B cell (primary cell): Measurements from ENCODE around the gene GTF3C5. TPM values are rescaled to one million over a fixed set of nuclear protein-coding genes. Genes with fewer than 3 reads are reported as not detected.

Experiments used
- ATAC-seq: fragments of 200-7000 bp; cut with Tn5 transposase; one replicate; pipeline ENCODE4 v1.10.0; 2021; ENCODE audit warnings: low read depth, mild to moderate bottlenecking, moderate number of reproducible peaks, moderate library complexity
- CTCF ChIA-PET: fragments of 350-600 bp; sonication (Branson Sonifier 250); formaldehyde crosslinking; loops from one replicate; lab custom pipeline; 2021; ENCODE audit warnings: antibody characterized with exemption, inconsistent platforms; lab: Charles Lee
- POLR2A ChIA-PET: fragments of 350-600 bp; sonication (Branson Sonifier 250); formaldehyde crosslinking; loops from one replicate; lab custom pipeline; 2021; ENCODE audit warnings: antibody characterized with exemption; lab: Charles Lee
- DNase-seq: peaks from one replicate; pipeline ENCODE4 v3.0.0; 2013
- H2AFZ ChIP-seq: 2 replicates; pipeline ENCODE4 v1.6.1; 2012; ENCODE audit warnings: mild to moderate bottlenecking, low read depth, low read length; ENCODE audit not compliant: insufficient read depth, poor library complexity, severe bottlenecking
- H3K27ac ChIP-seq, 2 donors: 1 replicate in 1 of 2; 2 replicates in 1 of 2; pipeline ENCODE4 v1.5.1; 2012 to 2013; ENCODE audit warnings: low read length in 2 of 2, mild to moderate bottlenecking in 2 of 2, moderate library complexity in 1 of 2
- H3K27me3 ChIP-seq, 4 experiments: fragments of 200-600 bp in 1 of 4; sonication (generic) in 1 of 4; replicated peaks in 1 of 4; 1 replicate in 2 of 4; 2 replicates in 2 of 4; pipeline versions ENCODE4 v1.6.1 to v1.7.0; 2013 to 2016; ENCODE audit warnings: low read length in 3 of 4, mild to moderate bottlenecking in 2 of 4, mixed read lengths in 1 of 4, moderate library complexity in 1 of 4; ENCODE audit not compliant: insufficient read depth in 4 of 4, control insufficient read depth in 3 of 4; ENCODE audit errors: control extremely low read depth in 1 of 4
- H3K36me3 ChIP-seq, 2 experiments: replicated peaks in 1 of 2; 1 replicate in 1 of 2; 2 replicates in 1 of 2; pipeline versions ENCODE4 v1.6.1 to v1.7.1; 2013; ENCODE audit warnings: low read length in 1 of 2; ENCODE audit not compliant: insufficient read depth in 2 of 2, control insufficient read depth in 1 of 2; ENCODE audit errors: control extremely low read depth in 1 of 2, extremely low read depth in 1 of 2
- H3K4me1 ChIP-seq, 2 donors: fragments of 200-600 bp in 1 of 2; sonication (generic) in 1 of 2; 1 replicate in 1 of 2; 2 replicates in 1 of 2; pipeline versions ENCODE4 v1.5.1 to v1.6.1; 2013 to 2017; ENCODE audit warnings: low read length in 2 of 2; ENCODE audit not compliant: control insufficient read depth in 2 of 2, insufficient read depth in 2 of 2
- H3K4me2 ChIP-seq: replicated peaks from 2 replicates; pipeline ENCODE3; 2012; ENCODE audit warnings: mild to moderate bottlenecking, low read depth, low read length; ENCODE audit not compliant: poor library complexity, severe bottlenecking
- H3K4me3 ChIP-seq, 5 experiments: fragments of 200-600 bp in 1 of 5; sonication (generic) in 1 of 5; 1 replicate in 3 of 5; 2 replicates in 2 of 5; pipeline versions ENCODE4 v1.5.1 to v1.7.0; 2011 to 2016; ENCODE audit warnings: low read length in 4 of 5, mild to moderate bottlenecking in 4 of 5, low read depth in 2 of 5, control low read depth in 1 of 5, moderate library complexity in 1 of 5; ENCODE audit not compliant: insufficient read depth in 1 of 5; ENCODE audit errors: control extremely low read depth in 1 of 5, extremely low read depth in 1 of 5
- H3K79me2 ChIP-seq: fragments of 200-600 bp; sonication (generic); one replicate; pipeline ENCODE4 v1.6.0; 2016; ENCODE audit warnings: low read length; ENCODE audit not compliant: control insufficient read depth, insufficient read depth
- H3K9ac ChIP-seq: fragments of 200-600 bp; sonication (generic); 2 replicates; pipeline ENCODE4 v1.6.1; 2017; ENCODE audit warnings: mild to moderate bottlenecking, low read length, moderate library complexity
- H3K9me3 ChIP-seq, 3 donors: one replicate each; pipeline versions ENCODE4 v1.6.1 to v1.7.1; 2013; ENCODE audit warnings: low read length in 2 of 3; ENCODE audit not compliant: control insufficient read depth in 2 of 3, insufficient read depth in 1 of 3; ENCODE audit errors: control extremely low read depth in 1 of 3
- H4K20me1 ChIP-seq: 2 replicates; pipeline ENCODE4 v1.6.0; 2012; ENCODE audit warnings: mild to moderate bottlenecking, low read length; ENCODE audit not compliant: insufficient read depth, control insufficient read depth, poor library complexity, severe bottlenecking
- H3K27ac Mint-ChIP-seq: one replicate; pipeline ENCODE4 v1.8.0; 2021; ENCODE audit warnings: mixed read lengths
- H3K27me3 Mint-ChIP-seq: one replicate; pipeline ENCODE4 v1.8.0; 2021; ENCODE audit warnings: mixed read lengths
- H3K4me1 Mint-ChIP-seq: one replicate; pipeline ENCODE4 v1.8.0; 2021; ENCODE audit warnings: mixed read lengths
- H3K4me3 Mint-ChIP-seq: one replicate; pipeline ENCODE4 v1.8.0; 2021; ENCODE audit warnings: mixed read lengths
- H3K9me3 Mint-ChIP-seq: one replicate; pipeline ENCODE4 v1.8.0; 2022; ENCODE audit warnings: mixed read lengths; ENCODE audit not compliant: insufficient read depth
- EZH2 ChIP-seq: IDR thresholded peaks from 2 replicates; pipeline ENCODE4 v1.6.1; 2012; ENCODE audit warnings: borderline replicate concordance, low read depth, mild to moderate bottlenecking, moderate library complexity, low read length; ENCODE audit not compliant: insufficient read depth, poor library complexity, severe bottlenecking
- WGBS: methylation state at CpG from one replicate; pipeline ENCODE4 v1.1.5; 2013; ENCODE audit warnings: missing lambda C conversion rate; ENCODE audit not compliant: insufficient coverage; 5-methylcytosine and 5-hydroxymethylcytosine counted together
- intact Hi-C: fragments of 100-400 bp; cut with micrococcal nuclease; formaldehyde crosslinking; loops from one replicate; pipeline ENCODE4 v1.10.0; 2022
- polyA minus RNA-seq: library from RNA; depleted of rRNA, polyadenylated mRNA; stranded (reverse); fragments of >200 nt; gene quantifications from 2 replicates; pipeline ENCODE4 v1.2.3, GENCODE V29; 2012
- polyA plus RNA-seq: library from polyadenylated mRNA; depleted of rRNA; stranded (reverse); fragments of >200 nt; gene quantifications from 2 replicates; pipeline ENCODE4 v1.2.3, GENCODE V29; 2012
- total RNA-seq, 2 donors: library from RNA; stranded (reverse); fragments of 120-200 nt in 1 of 2; gene quantifications; 1 replicate in 1 of 2; 2 replicates in 1 of 2; pipeline versions ENCODE4 v1.2.3 to v1.2.4, GENCODE V29; 2013 to 2022
- TF ChIP-seq, protein P1 (sequence below): fragments of 200-600 bp; IDR thresholded peaks from one replicate; pipeline ENCODE4 v1.8.0; 2022; ENCODE audit warnings: antibody characterized with exemption, mild to moderate bottlenecking

GTF3C5 gene, protein sequence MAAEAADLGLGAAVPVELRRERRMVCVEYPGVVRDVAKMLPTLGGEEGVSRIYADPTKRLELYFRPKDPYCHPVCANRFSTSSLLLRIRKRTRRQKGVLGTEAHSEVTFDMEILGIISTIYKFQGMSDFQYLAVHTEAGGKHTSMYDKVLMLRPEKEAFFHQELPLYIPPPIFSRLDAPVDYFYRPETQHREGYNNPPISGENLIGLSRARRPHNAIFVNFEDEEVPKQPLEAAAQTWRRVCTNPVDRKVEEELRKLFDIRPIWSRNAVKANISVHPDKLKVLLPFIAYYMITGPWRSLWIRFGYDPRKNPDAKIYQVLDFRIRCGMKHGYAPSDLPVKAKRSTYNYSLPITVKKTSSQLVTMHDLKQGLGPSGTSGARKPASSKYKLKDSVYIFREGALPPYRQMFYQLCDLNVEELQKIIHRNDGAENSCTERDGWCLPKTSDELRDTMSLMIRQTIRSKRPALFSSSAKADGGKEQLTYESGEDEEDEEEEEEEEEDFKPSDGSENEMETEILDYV
- total RNA-seq (77.3 and 80.5 TPM in 2 replicates), polyA plus RNA-seq (91.2 and 101 TPM in 2 replicates), polyA minus RNA-seq (50.8 and 55.9 TPM in 2 replicates)
- 47.2 TPM for total RNA-seq (2013)

DNA sequence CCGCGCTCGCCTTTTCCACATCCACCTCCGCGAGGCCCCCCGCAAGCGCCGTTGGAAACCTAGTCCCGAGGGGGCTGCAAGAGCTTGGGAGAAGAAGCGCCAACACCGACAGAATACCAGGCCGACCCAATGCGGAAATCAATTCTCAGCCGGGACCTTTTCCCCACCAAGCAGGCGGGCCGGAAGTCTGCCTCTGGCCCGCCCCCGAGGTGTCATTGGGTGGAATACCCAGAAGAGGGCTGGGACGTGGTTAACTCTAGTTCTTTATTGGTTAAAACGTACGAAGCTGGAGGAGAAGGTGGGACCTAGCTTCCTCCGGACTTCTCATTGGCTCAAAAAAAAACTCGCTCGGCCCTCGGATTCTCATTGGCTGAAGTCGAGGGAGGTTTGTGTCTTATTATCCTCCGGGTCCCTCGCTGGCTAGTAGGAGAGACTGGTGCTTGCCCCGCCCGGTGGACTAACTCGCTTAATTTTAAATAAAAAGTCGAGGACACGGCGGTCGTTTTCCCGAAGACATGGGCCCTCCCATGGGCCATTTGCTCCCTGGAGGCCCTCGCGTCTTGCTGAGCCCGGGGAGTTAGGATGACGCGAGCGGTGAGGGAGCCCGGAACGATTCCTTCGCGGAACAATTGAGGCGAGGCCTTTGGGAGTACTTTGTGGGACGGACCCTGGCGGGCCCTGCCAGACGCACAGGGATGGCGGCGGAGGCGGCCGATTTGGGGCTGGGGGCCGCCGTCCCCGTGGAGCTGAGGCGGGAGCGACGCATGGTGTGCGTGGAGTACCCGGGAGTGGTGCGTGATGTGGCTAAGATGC is at the start of gene GTF3C5:
GTF3C5 (plus strand) TSS at position 681 of the 813 bp plus-strand sequence; CDS start at position 696, 15 bp downstream.
- Histone ChIP-seq H4K20me1 (peaks cover 11% of the 10 kb centered on the region), H3K4me2 (peak within 1 kb of the TSS; percentile 89), H3K27me3 (no peaks in the 10 kb centered on the region), H3K9me3 (no peaks in the 10 kb centered on the region), H3K9ac (peak within 1 kb of the TSS; percentile 94), H3K79me2 (peaks cover 60% of the 10 kb centered on the region), H3K27ac (peak within 1 kb of the TSS; percentile 87 to 96), H2AFZ (peak within 1 kb of the TSS; percentile 100), H3K4me1 (peaks cover 20 to 24% of the 10 kb centered on the region in 2 donors), H3K36me3 (peaks cover 0 to 5% of the 10 kb centered on the region in 2 experiments), H3K4me3 (peak within 1 kb of the TSS; percentile 87 to 99 (median 95))
- no peaks in the 10 kb centered on the region for H3K27me3 Mint-ChIP-seq
- ATAC-seq = peak; percentile 96
- ChIA-PET CTCF (interaction anchor here (1.0 to 4.3 kb wide), 8 partner anchors 8 to 155 kb away, joined by 3 to 53 read pairs (median 6); partner anchors contain the start of genes GBGT1 and GFI1B), POLR2A (interaction anchor here (0.6 to 2.0 kb wide), 11 partner anchors 8 to 1351 kb away, joined by 3 to 10 read pairs (median 4); partner anchors contain the start of genes CACFD1, CFAP77, SLC2A6 and SURF6)
- under 1% methylated on average over 60 of the region's 63 CpGs for WGBS
- no peaks in the 10 kb centered on the region for H3K9me3 Mint-ChIP-seq
- peak within 1 kb of the TSS; percentile 98 for H3K27ac Mint-ChIP-seq
- TF ChIP-seq, protein P1, sequence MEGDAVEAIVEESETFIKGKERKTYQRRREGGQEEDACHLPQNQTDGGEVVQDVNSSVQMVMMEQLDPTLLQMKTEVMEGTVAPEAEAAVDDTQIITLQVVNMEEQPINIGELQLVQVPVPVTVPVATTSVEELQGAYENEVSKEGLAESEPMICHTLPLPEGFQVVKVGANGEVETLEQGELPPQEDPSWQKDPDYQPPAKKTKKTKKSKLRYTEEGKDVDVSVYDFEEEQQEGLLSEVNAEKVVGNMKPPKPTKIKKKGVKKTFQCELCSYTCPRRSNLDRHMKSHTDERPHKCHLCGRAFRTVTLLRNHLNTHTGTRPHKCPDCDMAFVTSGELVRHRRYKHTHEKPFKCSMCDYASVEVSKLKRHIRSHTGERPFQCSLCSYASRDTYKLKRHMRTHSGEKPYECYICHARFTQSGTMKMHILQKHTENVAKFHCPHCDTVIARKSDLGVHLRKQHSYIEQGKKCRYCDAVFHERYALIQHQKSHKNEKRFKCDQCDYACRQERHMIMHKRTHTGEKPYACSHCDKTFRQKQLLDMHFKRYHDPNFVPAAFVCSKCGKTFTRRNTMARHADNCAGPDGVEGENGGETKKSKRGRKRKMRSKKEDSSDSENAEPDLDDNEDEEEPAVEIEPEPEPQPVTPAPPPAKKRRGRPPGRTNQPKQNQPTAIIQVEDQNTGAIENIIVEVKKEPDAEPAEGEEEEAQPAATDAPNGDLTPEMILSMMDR = no peak
- TF ChIP-seq EZH2 = no peak
- H3K4me1 Mint-ChIP-seq = peaks cover 46% of the 10 kb centered on the region
- H3K4me3 Mint-ChIP-seq = peak within 1 kb of the TSS; percentile 97
- peak; percentile 97 for DNase-seq
- intact Hi-C loops = loop anchor here (1.0 to 5.0 kb wide), 3 partner anchors 114 to 387 kb away; partner anchors contain the start of genes REXO4, STKLD1 and SURF4
